ENCODE results near the gene TP53INP2. TPM values are rescaled to one million over a fixed set of nuclear protein-coding genes. Genes with fewer than 3 reads are reported as not detected.

TP53INP2 gene
- total and polyA plus RNA-seq, 2 donors (not counting 3 experiments of a cell fraction or from before 2014, with no cell fraction given) = 18.3 to 30.5 TPM

DNA sequence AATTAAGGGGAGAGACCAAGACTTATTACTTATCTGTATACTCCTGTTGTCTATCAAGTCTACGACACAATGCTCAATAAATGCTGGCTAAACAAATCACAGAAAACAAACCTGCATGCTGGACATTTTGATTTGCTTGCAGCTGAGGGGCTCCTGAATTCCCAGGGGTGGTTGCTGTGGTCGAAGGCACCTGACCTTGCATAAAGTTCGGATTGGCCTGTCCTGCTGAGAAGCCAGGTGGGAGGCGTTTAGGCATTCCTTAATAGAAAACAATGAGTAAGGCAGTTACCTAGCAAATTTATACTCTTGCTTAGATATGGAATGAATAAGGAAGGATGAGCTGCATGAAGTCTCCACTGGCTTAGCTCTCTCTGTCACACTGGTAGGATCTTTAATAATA lies 50.5 kb downstream of the TP53INP2 start:
- ChIA-PET POLR2A (no interaction called here), CTCF (interaction anchor here (1.3 to 4.9 kb wide), 2 partner anchors 15 to 442 kb away, joined by 4 to 23 read pairs; no protein-coding TSS in a partner anchor)
- intact Hi-C loops (cut with micrococcal nuclease) (no loop called here), dilution Hi-C loops (cut with MboI; ENCODE audit: extremely low pct_ligation_motif_present, low sequenced_read_pairs) (no loop called here)
- no peak overlapping the region for H3K4me3 ChIP-seq (replicated peaks in 1 of 3; ENCODE audit: insufficient read depth in 1 of 3, low read depth in 1 of 3, low read length in 3 of 3)
- no peaks in the 10 kb centered on the region for H3K9me1 ChIP-seq (replicated peaks; ENCODE audit: control insufficient read depth, extremely low read depth, insufficient read depth, low read length)
- FAIRE-seq = no peak
- no peaks in the 10 kb centered on the region for H3K9me3 ChIP-seq (replicated peaks; ENCODE audit: control insufficient read depth, insufficient read depth, low read length)
- H4K20me1 ChIP-seq (replicated peaks; ENCODE audit: control insufficient read depth, extremely low read depth, insufficient read depth, low read length) = no peaks in the 10 kb centered on the region
- BruUV-seq (replicated peaks) = no TSS peak
- H3K79me2 ChIP-seq (ENCODE audit: control insufficient read depth, insufficient read depth, low read length) = no peaks in the 10 kb centered on the region
- no peak overlapping the region for H2AFZ ChIP-seq (ENCODE audit: low read depth, low read length)
- no peaks in the 10 kb centered on the region for H3K4me1 ChIP-seq (ENCODE audit: control insufficient read depth, extremely low read depth, insufficient read depth, low read length)
- H3K9ac ChIP-seq (replicated peaks; ENCODE audit: extremely low read depth, insufficient read depth, low read length) = no peak overlapping the region
- no peak overlapping the region for H3K4me2 ChIP-seq (ENCODE audit: insufficient read depth, low read length)
- H3K27me3 ChIP-seq (ENCODE audit: control insufficient read depth in 2 of 2, insufficient read depth in 2 of 2, low read length in 2 of 2) = no peaks in the 10 kb centered on the region
- no peak for TF ChIP-seq MYC (IDR thresholded peaks at IDR 0.05; ENCODE audit: low read depth, low read length)
- TF ChIP-seq FOS (IDR thresholded peaks at IDR 0.05; ENCODE audit: borderline replicate concordance, insufficient read depth, low read length) = no peak
- TF ChIP-seq GATA2 (IDR thresholded peaks at IDR 0.05; ENCODE audit: insufficient read depth, insufficient read length, low read depth, low read length) = no peak
- TF ChIP-seq POLR2AphosphoS5 (IDR thresholded peaks at IDR 0.05; ENCODE audit: insufficient read depth, low read depth, low read length) = no peak
- TF ChIP-seq JUN (IDR thresholded peaks at IDR 0.05; ENCODE audit: borderline replicate concordance, insufficient read depth, insufficient read length, low read depth) = no peak
- no peak for TF ChIP-seq POLR2A (IDR thresholded peaks at IDR 0.05; ENCODE audit: low read depth, low read length)
- no peak for DNase-seq (ENCODE audit: low read depth, low spot score)
- no peak overlapping the region for H3K27ac ChIP-seq (ENCODE audit: insufficient read depth, low read depth, low read length)
- peaks cover 2 to 23% of the 10 kb centered on the region in 2 experiments for H3K36me3 ChIP-seq (ENCODE audit: control insufficient read depth in 2 of 2, extremely low read depth in 1 of 2, insufficient read depth in 2 of 2, low read length in 2 of 2)

DNA sequence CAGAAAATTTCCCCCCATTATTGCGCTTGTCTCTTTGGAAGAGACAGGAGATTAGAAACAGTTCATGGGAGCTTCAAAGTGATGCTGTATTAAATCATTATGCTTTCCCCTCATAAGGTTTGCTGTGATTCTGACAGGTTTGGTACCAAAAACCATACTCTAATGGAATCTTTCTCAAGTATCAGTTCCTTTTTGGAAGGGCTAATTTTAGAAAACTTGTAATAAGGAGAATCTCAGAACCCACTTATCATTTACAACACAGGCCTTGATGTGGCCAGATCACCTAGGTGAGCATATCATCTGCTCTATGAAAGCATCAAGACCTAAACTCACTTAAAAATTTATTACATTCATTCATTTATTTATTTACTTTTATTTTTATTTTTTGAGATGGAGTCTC lies 51.2 kb downstream of the TP53INP2 start:
- Histone ChIP-seq H3K27ac (ENCODE audit: insufficient read depth, low read depth, low read length) (no peak overlapping the region), H3K79me2 (ENCODE audit: control insufficient read depth, insufficient read depth, low read length) (no peaks in the 10 kb centered on the region), H3K9me3 (replicated peaks; ENCODE audit: control insufficient read depth, insufficient read depth, low read length) (no peaks in the 10 kb centered on the region), H3K4me3 (replicated peaks in 1 of 3; ENCODE audit: insufficient read depth in 1 of 3, low read depth in 1 of 3, low read length in 3 of 3) (no peak overlapping the region), H4K20me1 (replicated peaks; ENCODE audit: control insufficient read depth, extremely low read depth, insufficient read depth, low read length) (no peaks in the 10 kb centered on the region), H2AFZ (ENCODE audit: low read depth, low read length) (no peak overlapping the region), H3K9me1 (replicated peaks; ENCODE audit: control insufficient read depth, extremely low read depth, insufficient read depth, low read length) (no peaks in the 10 kb centered on the region), H3K4me1 (ENCODE audit: control insufficient read depth, extremely low read depth, insufficient read depth, low read length) (no peaks in the 10 kb centered on the region), H3K4me2 (ENCODE audit: insufficient read depth, low read length) (no peak overlapping the region), H3K9ac (replicated peaks; ENCODE audit: extremely low read depth, insufficient read depth, low read length) (no peak overlapping the region), H3K36me3 (ENCODE audit: control insufficient read depth in 2 of 2, extremely low read depth in 1 of 2, insufficient read depth in 2 of 2, low read length in 2 of 2) (peaks cover 0 to 16% of the 10 kb centered on the region in 2 experiments), H3K27me3 (ENCODE audit: control insufficient read depth in 2 of 2, insufficient read depth in 2 of 2, low read length in 2 of 2) (no peaks in the 10 kb centered on the region)
- DNase-seq (ENCODE audit: low read depth, low spot score) = no peak
- ChIA-PET CTCF (interaction anchor here (6.0 kb wide), 1 partner anchor 14 kb away, joined by 47 read pairs; no protein-coding TSS in a partner anchor), POLR2A (no interaction called here)
- dilution Hi-C loops (cut with MboI; ENCODE audit: extremely low pct_ligation_motif_present, low sequenced_read_pairs) = no loop called here
- no TSS peak for BruUV-seq (replicated peaks)
- TF ChIP-seq FOS (IDR thresholded peaks at IDR 0.05; ENCODE audit: borderline replicate concordance, insufficient read depth, low read length) = no peak
- no peak for TF ChIP-seq CTCF (IDR thresholded peaks at IDR 0.05; ENCODE audit: extremely low read depth in 1 of 2, insufficient read depth in 1 of 2, low read depth in 1 of 2, low read length in 2 of 2)
- no peak for TF ChIP-seq POLR2A (IDR thresholded peaks at IDR 0.05; ENCODE audit: low read depth, low read length)
- no peak for TF ChIP-seq GATA2 (IDR thresholded peaks at IDR 0.05; ENCODE audit: insufficient read depth, insufficient read length, low read depth, low read length)
- no peak for TF ChIP-seq JUN (IDR thresholded peaks at IDR 0.05; ENCODE audit: borderline replicate concordance, insufficient read depth, insufficient read length, low read depth)
- no peak for TF ChIP-seq MYC (IDR thresholded peaks at IDR 0.05; ENCODE audit: low read depth, low read length)
- TF ChIP-seq EZH2 (IDR thresholded peaks at IDR 0.05; ENCODE audit: borderline replicate concordance, low read depth, low read length, severe bottlenecking) = no peak
- TF ChIP-seq, protein P1, sequence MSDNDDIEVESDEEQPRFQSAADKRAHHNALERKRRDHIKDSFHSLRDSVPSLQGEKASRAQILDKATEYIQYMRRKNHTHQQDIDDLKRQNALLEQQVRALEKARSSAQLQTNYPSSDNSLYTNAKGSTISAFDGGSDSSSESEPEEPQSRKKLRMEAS (IDR thresholded peaks at IDR 0.05; ENCODE audit: insufficient read depth, insufficient read length) = no peak
- TF ChIP-seq POLR2AphosphoS5 (IDR thresholded peaks at IDR 0.05; ENCODE audit: insufficient read depth, low read depth, low read length) = no peak
- FAIRE-seq = no peak
- intact Hi-C loops (cut with micrococcal nuclease) = no loop called here
